T-helper 17 cell (primary cell): ENCODE measurements around the gene ERC1. TPM values are rescaled to one million over a fixed set of nuclear protein-coding genes. Genes with fewer than 3 reads are reported as not detected.
A peak's percentile ranks its signal among the peaks of the same experiment; 100 is the strongest.
"Not testable (repeated sequence)": the region's sequence is repeated elsewhere in the genome, so short reads cannot be mapped to it uniquely, and the experiment has no call there.

Experiments
- ATAC-seq: fragments of 150-1000 bp; cut with Tn5 transposase; 2 replicates; pipeline ENCODE4 v1.10.0; 2021; ENCODE audit warnings: mild to moderate bottlenecking, moderate library complexity
- DNase-seq, 3 donors: peaks; one replicate each; pipeline versions ENCODE4 v3.0.0 to v3.0.0-alpha.2; 2020 to 2021
- H3K9me3 ChIP-seq: one replicate; pipeline ENCODE4 v1.7.0; 2013; ENCODE audit warnings: low read length, mild to moderate bottlenecking; ENCODE audit not compliant: control insufficient read depth, poor library complexity, severe bottlenecking
- H3K27ac Mint-ChIP-seq: one replicate; pipeline ENCODE4 v1.8.0; 2022; ENCODE audit warnings: mild to moderate bottlenecking, moderate library complexity, mixed read lengths
- H3K27me3 Mint-ChIP-seq: one replicate; pipeline ENCODE4 v1.8.0; 2022; ENCODE audit warnings: mixed read lengths
- H3K36me3 Mint-ChIP-seq: one replicate; pipeline ENCODE4 v1.8.0; 2022; ENCODE audit warnings: low read depth, mixed read lengths
- H3K4me1 Mint-ChIP-seq: one replicate; pipeline ENCODE4 v1.8.0; 2022; ENCODE audit warnings: mild to moderate bottlenecking, mixed read lengths
- H3K4me3 Mint-ChIP-seq: one replicate; pipeline ENCODE4 v1.8.0; 2022; ENCODE audit warnings: mild to moderate bottlenecking, moderate library complexity, mixed read lengths
- total RNA-seq, 4 donors: library from RNA in 2 of 4; stranded (reverse) in 2 of 4; gene quantifications; one replicate each; pipeline ENCODE4 v1.2.3 and lab custom pipeline; 2022 to 2026

ERC1 gene
- total RNA-seq, 2 donors from 2014 or later, result 46.7 to 52.1 TPM

DNA sequence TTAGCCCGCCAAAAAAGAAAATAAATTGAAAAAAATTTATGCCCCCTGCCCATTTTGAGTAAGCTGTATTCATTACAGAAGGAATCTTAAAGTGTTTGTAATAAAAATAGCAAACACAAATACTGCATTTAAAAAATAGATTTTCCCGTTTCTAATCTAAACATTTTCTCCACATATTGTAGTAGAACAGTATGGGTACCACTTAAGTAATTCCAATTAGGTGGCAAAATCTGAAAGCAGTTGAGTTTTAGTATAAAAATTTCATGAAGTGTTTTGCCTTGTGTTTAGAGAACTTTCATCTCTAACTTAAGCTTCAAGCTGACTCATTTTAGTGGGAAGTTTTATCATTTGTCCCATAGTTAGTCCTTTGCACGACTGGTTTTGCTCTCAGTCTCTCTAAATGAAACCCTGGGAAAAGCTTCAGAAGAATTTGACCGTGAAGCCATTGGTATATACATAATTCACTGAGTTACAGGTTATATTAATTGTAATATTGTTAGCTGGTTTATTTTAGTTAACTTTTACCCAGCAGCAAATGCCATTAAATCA lies 214.6 kb downstream of the ERC1 start:
- Mint-ChIP-seq H3K27me3 (no peaks in the 10 kb centered on the region), H3K27ac (no peak overlapping the region), H3K36me3 (peaks cover 4% of the 10 kb centered on the region), H3K4me1 (peaks cover 7% of the 10 kb centered on the region), H3K4me3 (no peak overlapping the region)
- no peak for DNase-seq
- no peaks in the 10 kb centered on the region for H3K9me3 ChIP-seq
- no peak for ATAC-seq

DNA sequence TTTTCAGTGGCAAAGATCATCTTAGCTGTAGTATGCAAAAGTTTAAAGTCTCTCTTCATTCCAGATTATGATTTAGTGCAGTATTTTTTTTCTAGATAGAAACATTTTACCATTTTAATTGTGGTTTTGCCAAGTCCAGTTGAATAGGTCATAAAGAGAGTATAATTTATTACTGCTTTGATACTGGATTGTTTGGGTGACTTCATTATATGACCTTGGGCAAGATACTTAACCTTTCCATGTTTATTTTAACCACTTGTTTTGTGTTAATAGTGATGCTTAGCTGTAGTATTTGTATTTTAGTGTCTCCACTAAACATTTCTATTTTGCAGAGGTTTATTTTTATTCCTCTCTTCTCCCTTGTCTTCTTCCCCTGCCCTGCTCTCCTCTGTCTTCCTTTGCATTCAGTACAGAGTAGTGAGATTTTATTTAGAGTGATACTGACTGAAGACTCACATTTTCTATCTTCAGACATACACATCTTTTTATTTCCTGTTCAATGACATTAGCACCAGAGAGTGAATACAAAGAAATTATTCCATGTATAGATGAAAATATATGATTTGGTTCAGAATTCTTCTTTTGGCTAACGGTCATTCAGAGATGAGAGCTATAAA lies 215.2 kb downstream of the ERC1 start:
- no peaks in the 10 kb centered on the region for H3K9me3 ChIP-seq
- Mint-ChIP-seq H3K27me3 (no peaks in the 10 kb centered on the region), H3K4me1 (peaks cover 7% of the 10 kb centered on the region), H3K4me3 (no peak overlapping the region), H3K27ac (peak overlapping the region; percentile 56), H3K36me3 (peaks cover 4% of the 10 kb centered on the region)
- DNase-seq (no peak), ATAC-seq (no peak)

DNA sequence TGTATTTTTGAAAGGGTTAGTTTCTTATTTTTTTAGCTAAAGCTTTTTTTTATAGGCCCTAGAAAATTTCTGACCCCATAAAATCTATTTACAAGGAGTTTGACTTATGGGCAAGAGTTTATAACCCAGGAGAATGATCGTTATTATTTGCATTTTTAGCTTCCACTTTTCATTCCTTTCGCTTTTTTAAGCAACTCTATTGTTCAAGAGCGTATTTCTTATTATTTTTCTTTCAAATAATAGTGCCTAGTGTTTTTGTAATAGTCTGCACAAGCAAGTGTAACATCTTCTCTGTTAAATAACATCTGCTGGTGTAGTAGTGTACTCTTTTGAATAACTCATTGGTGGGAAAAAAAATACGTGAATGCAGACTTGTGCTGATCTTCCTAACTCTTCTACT lies 216.3 kb downstream of the ERC1 start:
- peaks cover 11% of the 10 kb centered on the region for H3K4me1 Mint-ChIP-seq
- DNase-seq (no peak), ATAC-seq (no peak)
- no peaks in the 10 kb centered on the region for H3K9me3 ChIP-seq
- H3K27ac Mint-ChIP-seq, result no peak overlapping the region
- H3K4me3 Mint-ChIP-seq, result no peak overlapping the region
- peaks cover 7% of the 10 kb centered on the region for H3K36me3 Mint-ChIP-seq
- no peaks in the 10 kb centered on the region for H3K27me3 Mint-ChIP-seq

DNA sequence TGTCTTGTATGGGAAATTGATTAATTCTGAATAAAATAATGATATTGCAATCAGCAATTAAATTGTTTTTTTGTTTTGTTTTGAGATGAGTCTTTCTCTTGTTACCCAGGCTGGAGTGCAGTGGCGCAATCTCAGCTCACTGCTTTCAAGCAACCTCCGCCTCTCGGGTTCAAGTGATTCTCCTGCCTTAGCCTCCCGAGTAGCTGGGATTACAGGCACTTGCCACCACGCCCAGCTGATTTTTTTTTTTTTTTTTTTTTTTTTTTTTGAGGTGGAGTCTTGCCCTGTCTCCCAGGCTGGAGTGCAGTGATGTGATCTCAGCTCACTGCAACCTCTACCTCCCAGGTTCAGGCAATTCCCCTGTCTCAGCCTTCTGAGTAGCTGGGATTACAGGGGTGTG lies 217.7 kb downstream of the ERC1 start:
- not testable (repeated sequence) for H3K9me3 ChIP-seq, H3K4me3 Mint-ChIP-seq, DNase-seq, ATAC-seq, H3K36me3 Mint-ChIP-seq, H3K27me3 Mint-ChIP-seq
- Mint-ChIP-seq H3K27ac (peak overlapping the region; percentile 60), H3K4me1 (peaks cover 16% of the 10 kb centered on the region)

DNA sequence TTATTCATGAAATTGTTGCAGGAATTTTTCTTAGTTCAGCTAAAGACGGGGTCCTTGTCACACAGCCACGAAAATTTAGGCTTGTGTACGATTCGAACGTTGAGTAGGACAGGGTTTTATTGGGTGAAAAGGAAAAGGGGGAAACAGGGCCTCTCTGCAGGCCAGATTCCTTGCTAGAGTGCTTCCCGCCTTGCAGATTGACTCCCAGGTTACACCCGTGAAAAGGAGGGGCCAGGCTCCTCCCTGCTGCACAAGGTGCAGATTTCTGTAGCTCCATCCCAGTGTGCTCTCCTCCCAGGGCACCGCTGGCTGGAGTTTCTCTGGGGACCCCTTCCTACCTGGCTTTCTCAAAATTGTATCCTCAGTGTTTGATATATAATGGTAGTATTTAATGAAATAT lies 221.5 kb downstream of the ERC1 start:
- ATAC-seq (no peak), DNase-seq (no peak)
- Mint-ChIP-seq H3K27ac (no peak overlapping the region), H3K4me1 (peaks cover 12% of the 10 kb centered on the region), H3K27me3 (no peaks in the 10 kb centered on the region), H3K4me3 (no peak overlapping the region), H3K36me3 (peaks cover 7% of the 10 kb centered on the region)
- no peaks in the 10 kb centered on the region for H3K9me3 ChIP-seq

DNA sequence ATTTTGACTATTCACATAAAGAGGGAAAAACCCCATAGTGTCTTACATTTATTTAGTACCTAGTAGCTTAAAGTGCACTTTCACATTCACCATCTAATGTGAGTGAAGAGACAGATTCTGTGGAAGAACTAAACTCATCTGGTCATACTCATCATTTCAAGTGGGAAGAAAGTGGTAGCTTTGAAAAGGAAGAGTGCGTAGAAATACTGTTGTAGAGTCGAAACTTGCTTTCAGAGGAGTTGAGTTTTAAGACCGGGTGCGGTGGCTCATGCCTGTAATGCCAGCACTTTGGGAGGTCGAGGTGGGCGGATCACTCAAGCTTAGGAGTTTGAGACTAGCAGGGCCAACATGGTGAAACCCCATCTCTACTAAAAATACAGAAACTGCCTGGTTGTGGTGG lies 222.2 kb downstream of the ERC1 start:
- Mint-ChIP-seq H3K27me3 (no peaks in the 10 kb centered on the region), H3K4me3 (no peak overlapping the region), H3K4me1 (peaks cover 11% of the 10 kb centered on the region), H3K36me3 (peaks cover 7% of the 10 kb centered on the region), H3K27ac (no peak overlapping the region)
- ATAC-seq, result no peak
- DNase-seq, result no peak
- H3K9me3 ChIP-seq, result no peaks in the 10 kb centered on the region

DNA sequence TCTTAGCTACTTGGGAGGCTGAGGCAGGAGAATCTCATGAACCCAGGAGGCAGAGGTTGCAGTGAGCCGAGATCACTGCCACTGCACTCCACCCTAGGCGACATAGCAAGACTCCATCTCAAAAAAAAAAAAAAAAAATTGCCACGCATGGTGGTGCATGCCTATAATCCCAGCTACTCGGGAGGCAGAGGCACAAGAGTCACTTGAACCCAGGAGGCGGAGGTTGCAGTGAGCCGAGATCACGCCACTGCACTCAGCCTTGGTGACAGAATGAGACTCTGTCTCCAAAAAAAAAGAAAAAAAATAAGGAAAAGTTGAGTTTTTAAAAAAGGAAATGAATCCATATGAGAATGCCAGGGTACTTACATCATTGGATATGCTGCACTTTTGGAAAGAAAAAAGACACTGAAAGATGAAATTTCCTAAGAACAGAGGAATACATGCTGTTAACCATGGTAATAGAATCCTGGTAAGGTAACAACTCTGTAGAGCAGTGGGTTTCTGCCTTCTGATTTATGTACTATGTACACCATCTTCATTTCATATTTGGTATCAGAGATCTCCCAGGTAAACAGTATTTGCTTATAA lies 222.7 kb downstream of the ERC1 start:
- Mint-ChIP-seq H3K36me3 (peaks cover 7% of the 10 kb centered on the region), H3K4me3 (no peak overlapping the region), H3K27me3 (no peaks in the 10 kb centered on the region), H3K27ac (no peak overlapping the region), H3K4me1 (peaks cover 11% of the 10 kb centered on the region)
- no peaks in the 10 kb centered on the region for H3K9me3 ChIP-seq
- no peak for ATAC-seq
- DNase-seq, result no peak

DNA sequence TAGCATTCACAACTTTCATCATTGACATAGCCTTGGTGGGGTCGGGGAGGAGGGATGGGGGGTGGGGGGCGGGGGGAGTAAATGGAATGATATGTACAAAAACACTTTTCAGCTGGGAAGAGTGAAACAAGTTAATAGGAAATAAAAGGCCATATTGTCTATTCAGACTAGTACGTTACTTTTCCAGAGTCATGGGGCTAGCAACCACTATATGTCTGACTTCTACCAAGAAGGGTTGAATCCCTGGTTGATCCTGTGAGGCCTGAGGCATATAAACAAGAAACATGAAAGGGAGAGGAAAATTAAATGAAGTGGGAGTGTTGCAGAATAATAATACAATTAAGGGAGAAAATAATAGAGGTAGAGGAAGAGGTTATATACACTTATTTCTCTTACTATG lies 225.5 kb downstream of the ERC1 start:
- peaks cover 5% of the 10 kb centered on the region for H3K36me3 Mint-ChIP-seq
- H3K4me3 Mint-ChIP-seq, result no peak overlapping the region
- DNase-seq, result no peak
- H3K27me3 Mint-ChIP-seq, result no peaks in the 10 kb centered on the region
- peaks cover 9% of the 10 kb centered on the region for H3K4me1 Mint-ChIP-seq
- H3K27ac Mint-ChIP-seq, result no peak overlapping the region
- ATAC-seq, result no peak
- H3K9me3 ChIP-seq, result no peaks in the 10 kb centered on the region

DNA sequence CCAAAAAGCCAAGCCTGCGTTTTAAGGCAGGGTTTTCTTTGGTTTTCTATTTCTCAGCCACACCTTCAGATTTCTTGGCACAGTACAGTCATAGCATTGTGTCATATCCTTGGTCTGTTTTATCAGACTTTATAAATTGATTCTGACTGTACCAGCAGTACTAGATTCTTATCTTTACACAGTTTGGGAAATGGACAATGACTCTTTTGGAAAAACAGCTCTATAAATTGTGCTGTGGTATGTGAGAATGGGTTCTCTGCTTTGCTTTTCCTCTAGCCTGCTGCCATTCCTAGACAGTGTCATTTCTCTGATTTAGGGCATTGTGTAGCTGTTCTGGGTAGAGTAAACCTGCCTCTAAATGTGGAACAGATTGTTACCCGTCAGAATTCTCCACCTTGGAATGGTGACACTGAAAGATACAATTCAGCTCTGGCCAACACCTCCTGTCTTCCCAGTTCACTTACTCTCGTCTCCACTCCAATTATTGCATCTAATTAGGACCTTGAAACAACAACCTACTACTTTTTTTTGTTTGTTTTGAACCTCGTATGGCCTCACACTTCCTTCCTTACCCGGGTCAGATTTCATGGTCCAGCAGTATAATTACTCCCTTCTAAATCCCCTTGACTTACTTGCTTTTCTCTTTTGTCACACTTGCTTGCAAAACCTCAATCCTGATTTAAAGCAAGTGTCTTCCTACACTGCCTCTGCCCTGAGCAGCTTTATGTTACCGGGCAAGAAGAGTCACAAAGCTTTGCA lies 226.3 kb downstream of the ERC1 start:
- H3K27ac Mint-ChIP-seq, result no peak overlapping the region
- H3K4me3 Mint-ChIP-seq, result no peak overlapping the region
- ATAC-seq (no peak), DNase-seq (no peak)
- no peaks in the 10 kb centered on the region for H3K27me3 Mint-ChIP-seq
- H3K4me1 Mint-ChIP-seq, result peaks cover 4% of the 10 kb centered on the region
- H3K36me3 Mint-ChIP-seq, result peaks cover 2% of the 10 kb centered on the region
- H3K9me3 ChIP-seq, result no peaks in the 10 kb centered on the region

DNA sequence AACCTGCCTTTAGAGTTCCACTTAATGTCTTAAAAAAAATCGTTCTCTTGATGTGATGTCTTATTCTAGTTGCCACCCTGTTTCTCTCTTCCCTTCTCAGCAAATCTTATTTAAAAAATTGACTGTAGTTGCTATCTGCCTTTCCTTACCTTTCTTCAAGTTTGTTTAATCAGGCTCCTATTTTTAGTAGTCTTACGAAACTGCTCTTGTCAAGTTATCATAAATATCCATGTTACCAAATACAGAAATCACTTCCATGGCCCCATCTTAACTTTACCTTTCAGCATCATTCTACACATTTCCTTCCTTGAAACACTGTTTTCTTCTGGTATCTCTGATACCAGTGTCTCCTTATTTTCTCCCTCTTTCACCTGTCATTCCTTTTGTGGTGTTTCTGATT lies 227.3 kb downstream of the ERC1 start:
- no peaks in the 10 kb centered on the region for H3K9me3 ChIP-seq
- Mint-ChIP-seq H3K36me3 (no peaks in the 10 kb centered on the region), H3K4me1 (peaks cover under 1% of the 10 kb centered on the region), H3K27me3 (no peaks in the 10 kb centered on the region), H3K4me3 (no peak overlapping the region), H3K27ac (no peak overlapping the region)
- ATAC-seq (no peak), DNase-seq (no peak)

DNA sequence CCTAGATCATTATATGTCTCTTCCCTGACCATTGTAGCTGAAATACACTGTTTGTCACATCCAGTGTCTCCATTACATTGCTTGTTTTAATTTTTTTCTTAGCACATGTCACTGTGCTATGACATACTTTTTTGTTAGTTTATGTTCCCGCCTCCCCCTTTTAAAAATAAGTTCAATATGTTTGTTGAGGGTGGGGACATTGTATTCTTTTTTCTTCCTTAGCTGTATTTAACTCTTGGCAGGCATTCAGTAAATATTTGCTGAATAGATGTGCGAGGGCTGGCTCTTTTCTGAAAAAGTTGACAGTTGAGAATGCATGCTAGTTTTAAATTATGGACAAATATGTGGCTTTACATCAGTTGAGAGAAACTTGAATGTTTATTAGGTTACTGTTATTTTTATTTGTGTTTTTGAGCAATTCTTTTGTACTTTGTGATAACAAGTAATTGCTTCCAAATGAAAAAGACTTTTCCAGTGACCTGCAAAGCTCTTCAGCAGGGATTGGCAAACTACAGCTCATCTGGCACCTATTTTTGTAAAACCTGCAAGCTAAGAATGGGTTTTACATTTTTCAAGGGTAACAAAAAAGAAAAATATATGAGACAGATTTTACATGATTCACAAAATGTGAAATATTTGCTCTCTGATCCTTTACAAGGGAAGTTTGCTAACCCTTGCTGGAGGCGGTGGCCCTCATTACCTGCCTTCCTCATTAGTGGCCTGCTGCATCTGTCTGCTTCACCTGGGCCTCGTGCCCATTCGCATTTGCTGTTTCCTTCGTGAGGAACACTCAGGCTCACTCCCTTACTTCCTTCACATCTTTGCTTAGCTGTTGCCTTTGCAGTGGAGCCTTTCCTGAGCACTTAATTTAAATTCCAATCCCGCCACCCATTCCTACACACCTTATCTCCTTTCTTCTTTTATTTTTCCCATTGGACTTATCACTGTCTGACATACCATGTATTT lies 229.4 kb downstream of the ERC1 start:
- DNase-seq (no peak), ATAC-seq (no peak)
- Mint-ChIP-seq H3K4me1 (peaks cover 5% of the 10 kb centered on the region), H3K27me3 (no peaks in the 10 kb centered on the region), H3K27ac (no peak overlapping the region), H3K4me3 (no peak overlapping the region), H3K36me3 (peaks cover 3% of the 10 kb centered on the region)
- H3K9me3 ChIP-seq, result no peaks in the 10 kb centered on the region

DNA sequence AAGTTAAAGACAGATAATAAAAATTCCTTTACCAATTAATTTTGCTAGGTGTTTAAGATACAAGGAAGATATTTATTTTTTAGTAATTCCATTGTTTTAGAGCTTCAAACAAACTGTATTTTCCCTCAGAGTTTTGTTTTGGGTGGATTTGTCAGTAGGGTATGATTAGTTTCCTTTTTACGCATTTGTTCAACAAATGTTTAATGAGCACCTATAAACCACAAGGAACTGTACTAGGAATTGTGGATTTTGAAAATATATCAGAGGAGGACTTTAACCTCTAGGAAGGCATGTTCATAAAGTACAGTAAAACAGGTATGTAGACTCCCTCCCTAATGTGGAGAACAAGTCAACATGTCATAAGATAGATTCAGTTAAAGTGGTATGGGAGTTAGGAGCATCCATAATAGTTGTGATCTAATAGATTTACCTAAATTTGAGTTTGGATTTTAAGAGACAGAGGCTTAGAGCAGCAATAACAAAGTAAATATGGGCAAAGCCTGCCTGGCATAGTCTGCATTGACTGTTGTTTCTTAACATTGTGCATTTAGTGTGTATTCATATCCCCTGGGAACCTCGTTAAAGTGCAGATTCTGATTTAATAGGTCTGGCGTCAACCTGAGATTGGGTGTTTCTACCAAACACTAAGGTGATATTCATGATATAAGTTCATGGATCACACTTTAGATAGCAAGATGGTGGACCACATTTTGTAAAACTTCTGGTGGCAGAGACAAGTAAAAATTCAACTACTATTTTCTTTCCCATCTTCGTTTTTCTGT lies 232.0 kb downstream of the ERC1 start:
- ATAC-seq (no peak), DNase-seq (no peak)
- H3K9me3 ChIP-seq, result no peaks in the 10 kb centered on the region
- Mint-ChIP-seq H3K4me3 (no peak overlapping the region), H3K27ac (no peak overlapping the region), H3K36me3 (peaks cover 3% of the 10 kb centered on the region), H3K27me3 (no peaks in the 10 kb centered on the region), H3K4me1 (peaks cover 18% of the 10 kb centered on the region)
